GM18508 (cell line): ENCODE data around the gene KAT2B.
"Not testable (repeated sequence)": the region's sequence is repeated elsewhere in the genome, so short reads cannot be mapped to it uniquely, and the experiment has no call there.

Source experiments
- ATAC-seq: cut with Tn5 transposase; IDR thresholded peaks from one replicate; pipeline ENCODE4 v1.9.1; 2021; ENCODE audit warnings: moderate number of reproducible peaks; ENCODE audit not compliant: insufficient read depth, unreplicated experiment

The KAT2B gene

GRCh38 chr3:20039765-20040547 lies at the start of gene KAT2B:
KAT2B (plus strand) TSS chr3:20040446; CDS start chr3:20040478, 32 bp downstream.
- peak; percentile 34 for ATAC-seq

- ATAC-seq: no peak
Observed at GRCh38 chr3:19994796-19995195, 45.5 kb upstream of the KAT2B start.

GRCh38 chr3:19997502-19997901 lies 42.7 kb upstream of the KAT2B start:
- ATAC-seq: no peak

- ATAC-seq: no peak
Observed at GRCh38 chr3:20001932-20002331, 38.3 kb upstream of the KAT2B start.

- ATAC-seq: no peak
Observed at GRCh38 chr3:20007960-20008359, 32.3 kb upstream of the KAT2B start.

- no peak for ATAC-seq
Observed at GRCh38 chr3:20008646-20009045, 31.6 kb upstream of the KAT2B start.

GRCh38 chr3:20012164-20012563 lies 28.1 kb upstream of the KAT2B start, which contains the start of gene PP2D1:
PP2D1 (minus strand) TSS chr3:20012264; CDS start chr3:20012072, 192 bp downstream.
- no peak for ATAC-seq

- ATAC-seq: no peak
Observed at GRCh38 chr3:20013396-20013795, 26.9 kb upstream of the KAT2B start.

- ATAC-seq: no peak
Observed at GRCh38 chr3:20015525-20015924, 24.7 kb upstream of the KAT2B start.

- ATAC-seq: not testable (repeated sequence)
Observed at GRCh38 chr3:20016076-20016475, 24.2 kb upstream of the KAT2B start.

- ATAC-seq: no peak
Observed at GRCh38 chr3:20022954-20023622, 17.2 kb upstream of the KAT2B start.

GRCh38 chr3:20023623-20024405 lies 16.4 kb upstream of the KAT2B start:
- no peak for ATAC-seq

GRCh38 chr3:20027136-20027535 lies 13.1 kb upstream of the KAT2B start:
- ATAC-seq: no peak

GRCh38 chr3:20028905-20029331 lies 11.3 kb upstream of the KAT2B start:
- ATAC-seq: no peak

- ATAC-seq: not testable (repeated sequence)
Observed at GRCh38 chr3:20031939-20032338, 8.3 kb upstream of the KAT2B start.

- ATAC-seq: no peak
Observed at GRCh38 chr3:20035019-20035418, 5.2 kb upstream of the KAT2B start.

- ATAC-seq: no peak
Observed at GRCh38 chr3:20037255-20037996, 2.8 kb upstream of the KAT2B start.

GRCh38 chr3:20038699-20039465 lies 1.4 kb upstream of the KAT2B start:
- ATAC-seq: no peak

GRCh38 chr3:20039466-20039764 lies 831 bp upstream of the KAT2B start:
- no peak for ATAC-seq
